Naive thymus-derived CD8-positive, alpha-beta T cell (primary cell): ENCODE data around the gene DYNAP. TPM values are rescaled to one million over a fixed set of nuclear protein-coding genes. Genes with fewer than 3 reads are reported as not detected.
A peak's percentile ranks its signal among the peaks of the same experiment; 100 is the strongest.

Experiments
- ATAC-seq, 2 donors: fragments of 150-1000 bp; cut with Tn5 transposase in 1 of 2; sonication (Bioruptor Pico), chemical (Tn5 transposase) in 1 of 2; 1 replicate in 1 of 2; 2 replicates in 1 of 2; pipeline ENCODE4 v1.10.0; 2021; ENCODE audit warnings: mild to moderate bottlenecking in 2 of 2, moderate library complexity in 2 of 2
- POLR2A ChIA-PET: fragments of 350-600 bp; sonication (Branson Sonifier 250); formaldehyde crosslinking; loops from one replicate; lab custom pipeline; 2021; ENCODE audit warnings: antibody characterized with exemption; lab: Charles Lee
- DNase-seq, 10 donors: peaks; one replicate each; pipeline versions ENCODE4 v3.0.0 to v3.0.0-alpha.2; 2020 to 2022
- H3K27ac Mint-ChIP-seq, 10 donors: one replicate each; pipeline ENCODE4 v1.8.0; 2020 to 2022; ENCODE audit warnings: mild to moderate bottlenecking in 10 of 10, mixed read lengths in 10 of 10, moderate library complexity in 4 of 10, inconsistent platforms in 1 of 10
- H3K27me3 Mint-ChIP-seq, 5 donors: one replicate each; pipeline ENCODE4 v1.8.0; 2021 to 2022; ENCODE audit warnings: mixed read lengths in 5 of 5
- H3K36me3 Mint-ChIP-seq, 3 donors: one replicate each; pipeline ENCODE4 v1.8.0; 2020 to 2022; ENCODE audit warnings: mixed read lengths in 3 of 3, mild to moderate bottlenecking in 2 of 3, inconsistent platforms in 1 of 3
- H3K4me1 Mint-ChIP-seq, 4 donors: one replicate each; pipeline ENCODE4 v1.8.0; 2021 to 2022; ENCODE audit warnings: mixed read lengths in 4 of 4
- H3K4me3 Mint-ChIP-seq, 10 donors: one replicate each; pipeline ENCODE4 v1.8.0; 2020 to 2022; ENCODE audit warnings: mild to moderate bottlenecking in 10 of 10, mixed read lengths in 10 of 10, moderate library complexity in 6 of 10, inconsistent platforms in 1 of 10
- H3K9me3 Mint-ChIP-seq, 9 donors: one replicate each; pipeline ENCODE4 v1.8.0; 2020 to 2022; ENCODE audit warnings: mixed read lengths in 9 of 9, mild to moderate bottlenecking in 3 of 9, inconsistent platforms in 1 of 9, moderate library complexity in 1 of 9
- polyA plus RNA-seq, 3 donors: library from polyadenylated mRNA; unstranded; fragments of 300-500 nt; fragmentation: Illumina TruSeq; gene quantifications; one replicate each; pipeline ENCODE4 v1.2.3, GENCODE V29; 2021
- total RNA-seq, 8 experiments: library from RNA in 2 of 8; stranded (reverse) in 2 of 8; gene quantifications; one replicate each; pipeline ENCODE4 v1.2.3 and lab custom pipeline; 2021 to 2026

The DYNAP gene
- total and polyA plus RNA-seq, 5 experiments from 2014 or later, result not detected

GRCh38 chr18:54607213-54608027 lies 16.4 kb downstream of the DYNAP start:
- H3K4me3 Mint-ChIP-seq, result peak overlapping the region in 1 of 10 donors; percentile 1
- ATAC-seq, result no peak
- no peaks in the 10 kb centered on the region for H3K9me3 Mint-ChIP-seq
- POLR2A ChIA-PET, result no interaction called here
- H3K27me3 Mint-ChIP-seq, result peaks cover 0 to 2% (median 0%) of the 10 kb centered on the region in 5 donors
- H3K36me3 Mint-ChIP-seq, result no peaks in the 10 kb centered on the region
- no peaks in the 10 kb centered on the region for H3K4me1 Mint-ChIP-seq
- H3K27ac Mint-ChIP-seq, result no peak overlapping the region
- no peak for DNase-seq

GRCh38 chr18:54608028-54608642 lies 17.1 kb downstream of the DYNAP start:
- Mint-ChIP-seq H3K27ac (no peak overlapping the region), H3K4me3 (peak overlapping the region in 1 of 10 donors; percentile 1), H3K36me3 (no peaks in the 10 kb centered on the region), H3K9me3 (no peaks in the 10 kb centered on the region), H3K4me1 (no peaks in the 10 kb centered on the region), H3K27me3 (peaks cover 0 to 2% (median 0%) of the 10 kb centered on the region in 5 donors)
- POLR2A ChIA-PET, result no interaction called here
- DNase-seq (no peak), ATAC-seq (no peak)

- ATAC-seq (no peak), DNase-seq (no peak)
- POLR2A ChIA-PET, result no interaction called here
- no peaks in the 10 kb centered on the region for H3K36me3 Mint-ChIP-seq
- H3K27ac Mint-ChIP-seq, result no peak overlapping the region
- no peaks in the 10 kb centered on the region for H3K9me3 Mint-ChIP-seq
- H3K4me3 Mint-ChIP-seq, result no peak overlapping the region
- no peaks in the 10 kb centered on the region for H3K4me1 Mint-ChIP-seq
- H3K27me3 Mint-ChIP-seq, result peaks cover 0 to 2% (median 0%) of the 10 kb centered on the region in 5 donors
Observed at GRCh38 chr18:54611816-54612215, 20.8 kb downstream of the DYNAP start.

- no peaks in the 10 kb centered on the region for H3K36me3 Mint-ChIP-seq
- H3K27ac Mint-ChIP-seq, result peak overlapping the region in 1 of 10 donors; percentile 15
- POLR2A ChIA-PET, result no interaction called here
- H3K4me3 Mint-ChIP-seq, result no peak overlapping the region
- H3K9me3 Mint-ChIP-seq, result no peaks in the 10 kb centered on the region
- peaks cover 0 to 2% (median 0%) of the 10 kb centered on the region in 5 donors for H3K27me3 Mint-ChIP-seq
- H3K4me1 Mint-ChIP-seq, result no peaks in the 10 kb centered on the region
- ATAC-seq, result no peak
- DNase-seq, result no peak
Observed at GRCh38 chr18:54612237-54612636, 21.2 kb downstream of the DYNAP start.

GRCh38 chr18:54613174-54613573 lies 22.1 kb downstream of the DYNAP start:
- DNase-seq (no peak), ATAC-seq (no peak)
- no peaks in the 10 kb centered on the region for H3K4me1 Mint-ChIP-seq
- no peaks in the 10 kb centered on the region for H3K36me3 Mint-ChIP-seq
- POLR2A ChIA-PET, result no interaction called here
- no peak overlapping the region for H3K27ac Mint-ChIP-seq
- H3K4me3 Mint-ChIP-seq, result no peak overlapping the region
- H3K9me3 Mint-ChIP-seq, result no peaks in the 10 kb centered on the region
- H3K27me3 Mint-ChIP-seq, result peaks cover 0 to 2% (median 0%) of the 10 kb centered on the region in 5 donors

GRCh38 chr18:54616220-54616848 lies 25.3 kb downstream of the DYNAP start:
- no peaks in the 10 kb centered on the region for H3K4me1 Mint-ChIP-seq
- H3K9me3 Mint-ChIP-seq, result peaks cover 0 to 6% (median 0%) of the 10 kb centered on the region in 9 donors
- DNase-seq (no peak), ATAC-seq (no peak)
- H3K36me3 Mint-ChIP-seq, result peaks cover 0 to 3% (median 0%) of the 10 kb centered on the region in 3 donors
- no peak overlapping the region for H3K4me3 Mint-ChIP-seq
- POLR2A ChIA-PET, result no interaction called here
- H3K27ac Mint-ChIP-seq, result no peak overlapping the region
- H3K27me3 Mint-ChIP-seq, result peaks cover under 1 to 9% (median 4%) of the 10 kb centered on the region in 5 donors

GRCh38 chr18:54622084-54622483 lies 31.0 kb downstream of the DYNAP start:
- no peak overlapping the region for H3K4me3 Mint-ChIP-seq
- DNase-seq (no peak), ATAC-seq (no peak)
- no peaks in the 10 kb centered on the region for H3K4me1 Mint-ChIP-seq
- H3K36me3 Mint-ChIP-seq, result peaks cover 0 to 3% (median 0%) of the 10 kb centered on the region in 3 donors
- POLR2A ChIA-PET, result no interaction called here
- H3K27me3 Mint-ChIP-seq, result peaks cover 1 to 11% (median 4%) of the 10 kb centered on the region in 5 donors
- H3K27ac Mint-ChIP-seq, result no peak overlapping the region
- H3K9me3 Mint-ChIP-seq, result peaks cover 0 to 25% (median 12%) of the 10 kb centered on the region in 9 donors

- DNase-seq (no peak), ATAC-seq (no peak)
- no peaks in the 10 kb centered on the region for H3K4me1 Mint-ChIP-seq
- no peaks in the 10 kb centered on the region for H3K27me3 Mint-ChIP-seq
- peaks cover 0 to 25% (median 12%) of the 10 kb centered on the region in 9 donors for H3K9me3 Mint-ChIP-seq
- H3K4me3 Mint-ChIP-seq, result no peak overlapping the region
- no peak overlapping the region for H3K27ac Mint-ChIP-seq
- no peaks in the 10 kb centered on the region for H3K36me3 Mint-ChIP-seq
- POLR2A ChIA-PET, result no interaction called here
Observed at GRCh38 chr18:54626779-54627178, 35.7 kb downstream of the DYNAP start.

- H3K4me3 Mint-ChIP-seq, result no peak overlapping the region
- no peak overlapping the region for H3K27ac Mint-ChIP-seq
- no peak for ATAC-seq
- POLR2A ChIA-PET, result no interaction called here
- DNase-seq, result no peak
- peaks cover 0 to 7% (median 2%) of the 10 kb centered on the region in 5 donors for H3K27me3 Mint-ChIP-seq
- no peaks in the 10 kb centered on the region for H3K36me3 Mint-ChIP-seq
- H3K9me3 Mint-ChIP-seq, result peaks cover 0 to 12% (median 2%) of the 10 kb centered on the region in 9 donors
- no peaks in the 10 kb centered on the region for H3K4me1 Mint-ChIP-seq
Observed at GRCh38 chr18:54630963-54631362, 39.9 kb downstream of the DYNAP start.

GRCh38 chr18:54636217-54636616 lies 45.2 kb downstream of the DYNAP start:
- H3K9me3 Mint-ChIP-seq, result peaks cover 0 to 1% (median 0%) of the 10 kb centered on the region in 9 donors
- POLR2A ChIA-PET, result no interaction called here

GRCh38 chr18:54641734-54642133 lies 50.7 kb downstream of the DYNAP start:
- H3K36me3 Mint-ChIP-seq, result no peaks in the 10 kb centered on the region
- no peak for ATAC-seq
- peaks cover 6 to 34% (median 8%) of the 10 kb centered on the region in 5 donors for H3K27me3 Mint-ChIP-seq
- H3K27ac Mint-ChIP-seq, result no peak overlapping the region
- H3K4me3 Mint-ChIP-seq, result no peak overlapping the region
- H3K9me3 Mint-ChIP-seq, result peaks cover 0 to 9% (median 0%) of the 10 kb centered on the region in 9 donors
- no peaks in the 10 kb centered on the region for H3K4me1 Mint-ChIP-seq
- DNase-seq, result no peak
- POLR2A ChIA-PET, result no interaction called here

More at GRCh38 chr18:54636217-54636616, 45.2 kb downstream of the DYNAP start:
- DNase-seq, result no peak
- Mint-ChIP-seq H3K36me3 (no peaks in the 10 kb centered on the region), H3K4me3 (no peak overlapping the region), H3K27ac (no peak overlapping the region), H3K4me1 (no peaks in the 10 kb centered on the region), H3K27me3 (peaks cover 4 to 16% (median 5%) of the 10 kb centered on the region in 5 donors)
- ATAC-seq, result no peak

- H3K9me3 Mint-ChIP-seq, result peaks cover 0 to 9% (median 0%) of the 10 kb centered on the region in 9 donors
- POLR2A ChIA-PET, result no interaction called here
- no peaks in the 10 kb centered on the region for H3K4me1 Mint-ChIP-seq
- DNase-seq, result no peak
- no peak for ATAC-seq
- no peak overlapping the region for H3K27ac Mint-ChIP-seq
- peaks cover 4 to 25% (median 8%) of the 10 kb centered on the region in 5 donors for H3K27me3 Mint-ChIP-seq
- H3K36me3 Mint-ChIP-seq, result no peaks in the 10 kb centered on the region
- no peak overlapping the region for H3K4me3 Mint-ChIP-seq
Observed at GRCh38 chr18:54647176-54647575, 56.1 kb downstream of the DYNAP start.
